ENCODE results near the gene MOCS3.

MOCS3 gene

GRCh38 chr20:51010043-51010365 is 51.4 kb downstream of the MOCS3 start:
- Mint-ChIP-seq H3K4me1 (no peaks in the 10 kb centered on the region), H3K9me3 (no peaks in the 10 kb centered on the region), H3K4me3 (no peak overlapping the region), H3K27ac (no peak overlapping the region), H3K27me3 (peaks cover 37% of the 10 kb centered on the region)
- no peak for DNase-seq
- ATAC-seq, result no peak

DNA sequence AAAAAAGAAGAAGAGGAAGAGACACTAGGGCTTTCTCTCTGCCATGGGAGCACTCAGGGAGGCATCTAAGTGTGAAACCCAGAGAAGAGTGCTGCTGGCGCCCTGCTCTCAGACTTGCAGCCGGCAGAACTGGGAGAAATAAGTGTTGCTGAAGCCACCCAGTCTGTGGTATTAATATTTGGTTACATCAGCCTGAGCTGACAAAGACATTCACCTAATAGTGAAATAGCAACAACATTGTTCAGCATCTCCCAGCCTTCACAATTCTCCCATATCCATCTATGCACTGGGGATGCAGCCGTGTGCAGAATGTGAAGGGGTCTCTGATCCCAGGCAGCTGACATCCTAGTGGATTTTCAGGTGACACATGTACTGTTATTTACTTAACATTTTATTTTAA is 52.3 kb downstream of the MOCS3 start:
- H3K27me3 Mint-ChIP-seq, result peaks cover 37% of the 10 kb centered on the region
- no peaks in the 10 kb centered on the region for H3K4me1 Mint-ChIP-seq
- DNase-seq (no peak), ATAC-seq (no peak)
- no peaks in the 10 kb centered on the region for H3K9me3 Mint-ChIP-seq
- no peak overlapping the region for H3K4me3 Mint-ChIP-seq
- peak overlapping the region in 1 of 2 donors; percentile 76 for H3K27ac Mint-ChIP-seq

- Mint-ChIP-seq H3K27me3 (peaks cover 41% of the 10 kb centered on the region), H3K4me1 (no peaks in the 10 kb centered on the region)
Measured at GRCh38 chr20:51011479-51011878, 52.9 kb downstream of the MOCS3 start.

DNA sequence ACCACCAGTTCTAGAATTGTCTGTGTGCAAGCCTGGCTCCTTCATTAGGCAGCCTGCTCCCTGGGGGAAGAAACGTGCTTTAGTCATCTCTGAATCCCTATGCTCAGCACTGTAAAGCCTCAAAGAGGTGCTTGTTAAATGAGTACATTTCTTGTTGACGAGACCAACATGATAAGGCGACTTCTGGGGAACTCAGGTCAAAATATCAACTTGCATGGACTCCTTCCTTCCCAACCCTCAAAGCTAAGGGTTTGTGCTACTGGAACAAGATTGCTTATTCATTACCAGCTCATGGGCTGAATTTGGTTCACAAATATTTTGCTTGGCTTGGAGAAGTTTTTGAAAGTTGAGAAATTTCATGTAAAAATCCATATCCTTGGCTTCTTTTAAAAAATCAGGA is 53.7 kb downstream of the MOCS3 start:
- H3K27ac Mint-ChIP-seq, result no peak overlapping the region
- no peaks in the 10 kb centered on the region for H3K4me1 Mint-ChIP-seq
- DNase-seq, result no peak
- no peak overlapping the region for H3K4me3 Mint-ChIP-seq
- H3K9me3 Mint-ChIP-seq, result no peaks in the 10 kb centered on the region
- no peak for ATAC-seq
- peaks cover 49% of the 10 kb centered on the region for H3K27me3 Mint-ChIP-seq

More at GRCh38 chr20:51011479-51011878, 52.9 kb downstream of the MOCS3 start:
- Mint-ChIP-seq H3K4me3 (no peak overlapping the region), H3K27ac (no peak overlapping the region), H3K9me3 (no peaks in the 10 kb centered on the region)
- DNase-seq (no peak), ATAC-seq (no peak)

Measured in stimulated activated naive CD8-positive, alpha-beta T cell treated with anti-CD3 and anti-CD28 coated beads, Interleukin-15, amount 100 ng/mL, for 72 hours (primary cell).